AG04450 (cell line): Measurements from ENCODE around the gene SLC35F3. TPM values are rescaled to one million over a fixed set of nuclear protein-coding genes. Genes with fewer than 3 reads are reported as not detected.

ENCODE experiments used
- CTCF ChIA-PET: fragments of 300-600, 350-600 bp; formaldehyde crosslinking; extraction: SDS; loops from one replicate; lab custom pipeline; 2022; ENCODE audit warnings: antibody characterized with exemption, inconsistent platforms; lab: Charles Lee
- POLR2A ChIA-PET: fragments of 350-600 bp; formaldehyde crosslinking; extraction: SDS; loops from one replicate; lab custom pipeline; 2021; ENCODE audit warnings: antibody characterized with exemption, inconsistent platforms; lab: Yijun Ruan, JAX
- DNase-seq: peaks from one replicate; pipeline ENCODE4 v3.0.0-alpha.2; 2011; ENCODE audit warnings: low read depth, low spot score
- H3K27ac ChIP-seq: one replicate; pipeline ENCODE4 v1.5.1; 2012; ENCODE audit warnings: low read depth, low read length, control low read depth
- H3K27me3 ChIP-seq: one replicate; pipeline ENCODE4 v1.6.0; 2012; ENCODE audit warnings: low read length; ENCODE audit not compliant: control insufficient read depth, insufficient read depth
- H3K4me3 ChIP-seq: 2 replicates; pipeline ENCODE4 v1.5.1; 2011; ENCODE audit warnings: mild to moderate bottlenecking, low read depth, low read length, control low read depth
- H3K9me3 ChIP-seq: 2 replicates; pipeline ENCODE4 v1.5.1; 2012; ENCODE audit warnings: low read length; ENCODE audit not compliant: control insufficient read depth, insufficient read depth
- CTCF ChIP-seq: IDR thresholded peaks from 2 replicates; pipeline ENCODE4 v1.5.1; 2011; ENCODE audit warnings: low read depth, low read length, control low read depth, inconsistent platforms
- polyA plus RNA-seq: library from polyadenylated mRNA; depleted of rRNA; stranded (reverse); fragments of >200 nt; gene quantifications from 2 replicates; pipeline ENCODE4 v1.2.3, GENCODE V29; 2011

The SLC35F3 gene
- polyA plus RNA-seq, 1 experiment = 0.04 TPM

- ChIA-PET POLR2A (no interaction called here), CTCF (no interaction called here)
- no peak for DNase-seq
Observed at GRCh38 chr1:234019387-234019786, 114.9 kb downstream of the SLC35F3 start.

GRCh38 chr1:234022302-234022701 is 117.8 kb downstream of the SLC35F3 start:
- peaks cover 7% of the 10 kb centered on the region for H3K9me3 ChIP-seq
- H3K27me3 ChIP-seq = no peaks in the 10 kb centered on the region
- no peak for DNase-seq
- no peak for TF ChIP-seq CTCF
- no peak overlapping the region for H3K4me3 ChIP-seq
- ChIA-PET CTCF (no interaction called here), POLR2A (no interaction called here)
- no peak overlapping the region for H3K27ac ChIP-seq

More at GRCh38 chr1:234019387-234019786, 114.9 kb downstream of the SLC35F3 start:
- Histone ChIP-seq H3K9me3 (peaks cover 3% of the 10 kb centered on the region; the same call in 1 of the 2 replicates), H3K27ac (no peak overlapping the region), H3K4me3 (no peak overlapping the region), H3K27me3 (no peaks in the 10 kb centered on the region)
- TF ChIP-seq CTCF = no peak

- ChIA-PET POLR2A (no interaction called here), CTCF (no interaction called here)
- no peak for TF ChIP-seq CTCF
- Histone ChIP-seq H3K4me3 (no peak overlapping the region), H3K27me3 (no peaks in the 10 kb centered on the region), H3K27ac (no peak overlapping the region), H3K9me3 (peaks cover 9% of the 10 kb centered on the region)
- no peak for DNase-seq
Observed at GRCh38 chr1:234039603-234040002, 135.1 kb downstream of the SLC35F3 start.

- no peak for TF ChIP-seq CTCF
- DNase-seq = no peak
- peaks cover 9% of the 10 kb centered on the region for H3K9me3 ChIP-seq
- no peak overlapping the region for H3K27ac ChIP-seq
- ChIA-PET POLR2A (no interaction called here), CTCF (no interaction called here)
- H3K27me3 ChIP-seq = no peaks in the 10 kb centered on the region
- H3K4me3 ChIP-seq = no peak overlapping the region
Observed at GRCh38 chr1:234040446-234041317, 136.2 kb downstream of the SLC35F3 start.

- Histone ChIP-seq H3K27ac (no peak overlapping the region), H3K27me3 (no peaks in the 10 kb centered on the region), H3K4me3 (no peak overlapping the region), H3K9me3 (peaks cover 12% of the 10 kb centered on the region)
- POLR2A ChIA-PET = no interaction called here
- CTCF ChIA-PET = no interaction called here
- no peak for TF ChIP-seq CTCF
- no peak for DNase-seq
Observed at GRCh38 chr1:234044079-234044478, 139.6 kb downstream of the SLC35F3 start.
